ENCODE data around the gene HAAO. TPM values are rescaled to one million over a fixed set of nuclear protein-coding genes. Genes with fewer than 3 reads are reported as not detected.
A peak's percentile ranks its signal among the peaks of the same experiment; 100 is the strongest.

HAAO gene
- total RNA-seq, 1 donor from 2014 or later: 14.5 TPM

- no peaks in the 10 kb centered on the region for H3K27me3 Mint-ChIP-seq
- no peak for DNase-seq (ENCODE audit: low spot score, unreplicated experiment)
- TF ChIP-seq, protein P1, sequence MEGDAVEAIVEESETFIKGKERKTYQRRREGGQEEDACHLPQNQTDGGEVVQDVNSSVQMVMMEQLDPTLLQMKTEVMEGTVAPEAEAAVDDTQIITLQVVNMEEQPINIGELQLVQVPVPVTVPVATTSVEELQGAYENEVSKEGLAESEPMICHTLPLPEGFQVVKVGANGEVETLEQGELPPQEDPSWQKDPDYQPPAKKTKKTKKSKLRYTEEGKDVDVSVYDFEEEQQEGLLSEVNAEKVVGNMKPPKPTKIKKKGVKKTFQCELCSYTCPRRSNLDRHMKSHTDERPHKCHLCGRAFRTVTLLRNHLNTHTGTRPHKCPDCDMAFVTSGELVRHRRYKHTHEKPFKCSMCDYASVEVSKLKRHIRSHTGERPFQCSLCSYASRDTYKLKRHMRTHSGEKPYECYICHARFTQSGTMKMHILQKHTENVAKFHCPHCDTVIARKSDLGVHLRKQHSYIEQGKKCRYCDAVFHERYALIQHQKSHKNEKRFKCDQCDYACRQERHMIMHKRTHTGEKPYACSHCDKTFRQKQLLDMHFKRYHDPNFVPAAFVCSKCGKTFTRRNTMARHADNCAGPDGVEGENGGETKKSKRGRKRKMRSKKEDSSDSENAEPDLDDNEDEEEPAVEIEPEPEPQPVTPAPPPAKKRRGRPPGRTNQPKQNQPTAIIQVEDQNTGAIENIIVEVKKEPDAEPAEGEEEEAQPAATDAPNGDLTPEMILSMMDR (IDR thresholded peaks at IDR 0.05; ENCODE audit: unreplicated experiment): no peak
- H3K4me1 Mint-ChIP-seq (ENCODE audit: low read depth): peaks cover 2% of the 10 kb centered on the region
- H3K4me3 Mint-ChIP-seq (ENCODE audit: low read depth): no peak overlapping the region
- peaks cover 41% of the 10 kb centered on the region for H3K36me3 Mint-ChIP-seq (ENCODE audit: insufficient read depth)
- H3K27ac Mint-ChIP-seq: no peak overlapping the region
- H3K9me3 Mint-ChIP-seq (ENCODE audit: low read depth): peaks cover 18% of the 10 kb centered on the region
Measured at GRCh38 chr2:42777883-42778805, 14.2 kb downstream of the HAAO start.

- TF ChIP-seq, protein P1 (IDR thresholded peaks at IDR 0.05; ENCODE audit: unreplicated experiment): no peak
- no peaks in the 10 kb centered on the region for H3K27me3 Mint-ChIP-seq
- DNase-seq (ENCODE audit: low spot score, unreplicated experiment): no peak
- no peaks in the 10 kb centered on the region for H3K4me1 Mint-ChIP-seq (ENCODE audit: low read depth)
- H3K4me3 Mint-ChIP-seq (ENCODE audit: low read depth): no peak overlapping the region
- peaks cover 9% of the 10 kb centered on the region for H3K9me3 Mint-ChIP-seq (ENCODE audit: low read depth)
- no peak overlapping the region for H3K27ac Mint-ChIP-seq
- H3K36me3 Mint-ChIP-seq (ENCODE audit: insufficient read depth): peaks cover 23% of the 10 kb centered on the region
Measured at GRCh38 chr2:42775810-42776209, 16.6 kb downstream of the HAAO start.

DNA sequence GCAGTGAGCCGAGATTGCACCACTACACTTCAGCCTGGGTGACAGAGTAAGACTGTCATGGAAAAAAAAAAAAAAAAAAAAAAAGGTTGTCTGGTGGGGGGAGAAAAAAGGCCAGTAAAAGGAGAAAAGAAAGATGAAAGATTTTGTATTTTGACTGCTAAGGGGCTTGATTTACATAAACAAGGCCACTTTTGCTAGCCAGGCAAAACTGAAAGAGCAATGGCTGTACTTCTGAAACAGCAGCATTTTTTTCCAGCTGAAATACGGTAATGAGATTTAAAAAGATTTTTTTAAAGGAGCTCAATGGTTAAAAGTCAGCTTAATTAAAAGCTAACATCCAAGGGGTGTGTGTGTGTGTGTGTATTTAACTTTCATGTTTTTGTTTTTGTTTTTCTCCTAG is 17.2 kb downstream of the HAAO start:
- peaks cover 1% of the 10 kb centered on the region for H3K4me1 Mint-ChIP-seq (ENCODE audit: low read depth)
- TF ChIP-seq, protein P1 (IDR thresholded peaks at IDR 0.05; ENCODE audit: unreplicated experiment): no peak
- no peak overlapping the region for H3K4me3 Mint-ChIP-seq (ENCODE audit: low read depth)
- no peak overlapping the region for H3K27ac Mint-ChIP-seq
- DNase-seq (ENCODE audit: low spot score, unreplicated experiment): no peak
- H3K9me3 Mint-ChIP-seq (ENCODE audit: low read depth): peaks cover 9% of the 10 kb centered on the region
- H3K36me3 Mint-ChIP-seq (ENCODE audit: insufficient read depth): peaks cover 20% of the 10 kb centered on the region
- no peaks in the 10 kb centered on the region for H3K27me3 Mint-ChIP-seq

DNA sequence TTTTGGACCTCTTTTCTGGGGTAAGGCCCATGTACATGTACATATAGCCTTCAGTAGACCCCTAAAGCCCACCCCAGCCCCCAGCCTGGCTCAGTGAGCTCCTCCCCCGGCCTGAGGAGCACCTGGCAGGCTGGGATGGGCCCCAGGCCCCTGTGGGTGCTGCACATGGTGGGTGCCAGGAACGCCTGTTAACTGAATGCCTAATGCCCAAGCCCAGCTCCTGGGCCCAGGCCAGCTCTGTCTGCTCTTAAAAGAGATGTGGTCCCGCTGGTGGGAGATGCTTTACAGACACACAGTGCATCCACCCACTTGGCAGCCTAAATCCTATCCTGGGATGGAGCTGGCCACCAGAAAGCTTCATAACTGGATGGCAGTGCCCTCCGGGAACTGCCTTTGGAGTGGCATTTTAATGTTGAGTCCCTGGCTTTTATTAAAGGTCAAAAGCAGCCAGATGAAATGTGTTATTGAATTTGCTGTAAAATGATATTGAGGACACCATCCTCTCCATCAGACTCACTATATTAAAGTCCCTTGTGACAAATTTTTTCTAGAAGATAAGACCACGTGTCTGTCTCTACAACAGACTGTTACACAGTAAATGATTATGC is 20.7 kb downstream of the HAAO start:
- Mint-ChIP-seq H3K4me3 (ENCODE audit: low read depth) (no peak overlapping the region), H3K27me3 (no peaks in the 10 kb centered on the region), H3K36me3 (ENCODE audit: insufficient read depth) (peaks cover 12% of the 10 kb centered on the region), H3K4me1 (ENCODE audit: low read depth) (peaks cover 1% of the 10 kb centered on the region), H3K9me3 (ENCODE audit: low read depth) (peaks cover 3% of the 10 kb centered on the region), H3K27ac (no peak overlapping the region)
- TF ChIP-seq, protein P1 (IDR thresholded peaks at IDR 0.05; ENCODE audit: unreplicated experiment): no peak
- DNase-seq (ENCODE audit: low spot score, unreplicated experiment): no peak

DNA sequence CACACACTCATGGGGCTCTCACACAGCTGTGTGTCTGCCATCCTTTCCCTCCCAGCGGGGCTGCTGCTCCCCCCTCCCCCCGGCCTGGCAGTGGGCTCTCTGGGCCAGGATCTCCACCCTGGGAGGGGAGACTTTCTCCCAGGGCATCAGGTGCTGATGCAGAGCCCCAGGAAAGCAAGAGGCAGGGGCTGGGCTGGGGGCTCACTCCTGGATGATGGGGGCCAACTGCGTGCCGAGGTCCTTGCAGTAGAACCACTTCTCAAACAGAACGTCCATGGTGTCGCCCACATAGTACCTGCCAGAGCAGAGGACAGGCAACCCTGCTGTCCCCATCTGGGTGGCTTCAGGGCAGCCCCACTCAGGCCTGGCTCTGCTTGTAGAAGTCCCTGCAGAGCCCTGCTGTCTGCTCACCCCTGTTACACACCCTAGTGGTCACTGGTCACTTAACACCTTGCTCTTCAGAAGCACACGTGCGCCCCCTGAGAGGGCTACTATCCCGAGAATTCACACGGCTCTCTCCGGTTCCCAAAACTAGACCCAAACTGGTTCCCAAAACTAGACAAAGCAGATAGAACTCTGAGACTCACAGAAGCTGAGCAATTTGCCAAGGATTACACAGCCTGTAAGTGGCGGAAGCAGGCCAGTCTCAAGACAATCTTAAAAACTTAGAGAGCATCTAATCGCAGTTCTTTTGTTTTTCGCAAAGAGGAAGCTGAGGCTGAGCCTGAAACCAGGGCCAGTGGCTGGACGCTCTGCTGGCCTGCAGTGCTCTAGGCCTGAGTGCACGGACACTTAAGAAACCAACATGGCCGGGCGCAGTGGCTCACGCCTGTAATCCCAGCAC is 21.9 kb downstream of the HAAO start:
- Mint-ChIP-seq H3K4me3 (ENCODE audit: low read depth) (no peak overlapping the region), H3K27ac (no peak overlapping the region), H3K4me1 (ENCODE audit: low read depth) (peaks cover 1% of the 10 kb centered on the region), H3K36me3 (ENCODE audit: insufficient read depth) (peaks cover 6% of the 10 kb centered on the region), H3K27me3 (no peaks in the 10 kb centered on the region), H3K9me3 (ENCODE audit: low read depth) (peaks cover 3% of the 10 kb centered on the region)
- no peak for DNase-seq (ENCODE audit: low spot score, unreplicated experiment)
- TF ChIP-seq, protein P1 (IDR thresholded peaks at IDR 0.05; ENCODE audit: unreplicated experiment): peak; percentile 61

Data from progenitor cell of endocrine pancreas (in vitro differentiated cells).